GM19438 (cell line): ENCODE results near the gene ATXN7L3B.
"Not testable (repeated sequence)": the region's sequence is repeated elsewhere in the genome, so short reads cannot be mapped to it uniquely, and the experiment has no call there.

Experiments used
- ATAC-seq: cut with Tn5 transposase; IDR thresholded peaks from one replicate; pipeline ENCODE4 v1.9.1; 2021; ENCODE audit warnings: low read depth; ENCODE audit not compliant: unreplicated experiment

Gene ATXN7L3B, protein sequence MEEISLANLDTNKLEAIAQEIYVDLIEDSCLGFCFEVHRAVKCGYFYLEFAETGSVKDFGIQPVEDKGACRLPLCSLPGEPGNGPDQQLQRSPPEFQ

DNA sequence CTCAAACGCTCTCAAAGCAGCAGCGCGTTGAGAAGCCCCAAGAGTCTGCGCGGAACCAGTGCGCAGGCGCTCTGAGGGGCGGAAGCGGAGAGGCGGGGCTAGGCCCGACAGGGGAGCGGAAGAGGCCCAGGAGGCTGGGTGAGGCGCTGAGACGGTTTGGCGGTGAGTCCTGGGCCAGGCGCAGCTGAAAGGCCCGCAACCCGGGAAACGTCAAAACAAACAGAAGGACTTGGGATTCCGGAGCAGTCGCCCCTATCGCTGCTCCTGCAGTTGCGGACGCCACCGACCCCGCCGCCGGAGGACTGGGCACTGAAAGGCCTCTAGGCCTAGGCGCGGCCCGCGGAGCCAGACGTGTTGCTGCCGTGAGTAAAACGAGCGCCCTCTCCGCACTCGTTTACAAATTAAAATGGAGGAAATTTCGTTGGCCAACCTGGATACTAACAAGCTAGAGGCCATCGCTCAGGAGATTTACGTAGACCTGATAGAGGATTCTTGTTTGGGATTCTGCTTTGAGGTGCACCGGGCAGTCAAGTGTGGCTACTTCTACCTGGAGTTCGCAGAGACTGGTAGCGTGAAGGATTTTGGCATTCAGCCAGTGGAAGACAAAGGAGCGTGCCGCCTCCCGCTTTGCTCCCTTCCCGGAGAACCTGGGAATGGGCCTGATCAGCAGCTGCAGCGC lies at the start of gene ATXN7L3B:
Gene ATXN7L3B (plus strand): TSS at position 129 of the 679 bp plus-strand sequence. CDS start 278 bp downstream, at position 407.
- peak; percentile 94 for ATAC-seq

DNA sequence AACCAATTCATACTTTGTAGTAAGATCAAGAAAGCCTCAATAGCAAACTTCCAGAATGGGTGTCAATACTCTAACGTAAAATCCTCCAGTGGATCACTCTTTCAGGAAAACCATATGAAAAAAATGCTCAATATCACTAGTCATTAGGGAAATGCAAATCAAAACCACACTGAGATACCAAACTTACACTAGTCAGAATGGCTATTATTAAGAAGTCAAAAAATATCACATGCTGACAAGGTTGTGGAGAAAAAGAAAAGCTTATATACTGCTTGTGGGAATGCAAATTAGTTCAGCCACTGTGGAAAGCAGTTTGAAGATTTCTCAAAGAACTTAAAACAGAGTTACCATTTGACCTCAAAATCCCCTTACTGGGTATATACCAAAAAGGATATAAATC lies 49.5 kb upstream of the ATXN7L3B start:
- ATAC-seq: no peak

DNA sequence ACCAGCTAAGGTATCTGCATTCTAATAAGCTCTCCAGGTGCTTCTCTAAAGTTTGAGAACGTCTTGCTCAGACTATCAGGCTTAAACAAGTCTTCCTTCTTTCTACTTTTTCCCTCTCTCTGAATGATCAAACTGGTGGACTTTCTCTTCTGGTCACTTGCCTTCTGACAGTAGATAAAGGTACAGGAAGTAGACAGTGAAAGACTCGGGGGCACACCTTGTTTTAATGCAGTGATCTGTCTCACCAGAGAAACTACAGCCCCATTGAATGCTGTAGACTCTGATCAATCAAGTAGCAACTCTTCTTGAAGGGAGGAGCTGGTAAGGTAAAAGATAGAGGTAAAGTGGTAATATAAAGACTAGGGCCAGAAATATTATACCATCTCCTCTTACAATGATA lies 48.1 kb upstream of the ATXN7L3B start:
- ATAC-seq: peak; percentile 40

DNA sequence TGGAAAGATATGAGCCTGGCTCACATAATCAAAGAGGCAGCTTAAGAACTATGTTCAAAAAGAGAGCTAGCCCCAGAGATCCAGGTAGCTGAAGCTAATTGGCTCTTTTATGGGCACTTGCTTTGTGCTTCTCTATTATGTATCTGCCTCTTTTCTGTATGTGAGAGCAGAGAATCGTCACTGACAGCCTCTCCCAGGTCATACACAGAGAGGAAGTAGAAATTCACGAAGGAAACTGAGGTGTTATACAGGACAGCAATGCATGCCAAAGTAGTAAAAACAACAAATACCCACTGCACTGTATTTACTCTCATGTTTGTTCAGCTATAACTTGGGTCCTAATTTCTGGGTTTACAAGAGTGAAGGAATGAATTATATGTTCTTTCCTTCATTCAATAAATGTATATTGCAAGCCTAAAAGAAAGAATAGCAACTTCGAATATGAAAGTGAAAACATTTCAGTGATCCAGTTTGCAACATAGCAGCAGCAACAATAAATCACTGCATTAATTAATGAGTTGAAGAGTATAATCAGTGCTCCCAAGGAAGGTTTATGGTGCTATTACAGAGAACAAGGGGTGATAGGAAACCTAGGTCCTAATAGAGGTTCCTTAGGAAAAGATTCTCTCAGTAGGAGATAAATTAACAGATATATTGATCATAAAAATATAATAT lies 47.1 kb upstream of the ATXN7L3B start:
- ATAC-seq: peak; percentile 75

DNA sequence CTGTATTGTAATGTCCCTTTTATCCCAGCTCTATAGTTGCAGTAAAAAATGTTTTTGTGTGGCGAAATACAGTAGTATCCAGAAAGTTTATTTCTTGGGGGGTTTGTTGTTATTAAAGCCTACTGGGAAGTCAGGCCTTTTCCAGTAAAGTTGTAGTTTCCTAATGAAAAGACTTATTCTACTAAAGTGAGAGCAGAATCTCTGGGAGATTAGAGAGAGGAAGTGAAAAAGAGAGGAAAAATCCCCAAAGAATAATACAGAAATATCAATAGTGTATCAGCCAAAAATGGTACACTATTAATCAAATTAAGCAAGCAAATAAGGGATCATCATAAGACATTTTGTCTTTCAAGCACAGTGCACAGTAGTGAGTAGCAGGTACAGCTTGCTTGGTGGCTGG lies 46.3 kb upstream of the ATXN7L3B start:
- no peak for ATAC-seq

DNA sequence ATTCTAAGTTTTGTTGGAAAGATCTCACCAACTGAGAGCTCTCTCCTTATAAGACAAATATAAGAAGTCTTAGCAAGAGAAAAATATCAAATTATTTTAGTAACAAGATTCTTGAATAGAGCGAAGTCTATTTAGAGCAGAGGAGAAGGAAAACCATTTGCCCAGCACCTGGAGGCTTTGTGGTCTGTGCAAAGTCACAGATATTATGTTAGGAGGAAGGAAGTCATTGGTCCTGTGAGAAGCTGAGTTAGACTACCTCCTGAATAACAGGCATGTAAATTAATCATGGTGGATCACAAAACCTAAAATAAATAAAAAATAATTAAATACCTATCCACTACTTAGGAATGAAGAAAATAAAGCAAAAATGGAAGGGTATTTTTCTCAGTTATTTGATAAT lies 38.4 kb upstream of the ATXN7L3B start:
- ATAC-seq: no peak

DNA sequence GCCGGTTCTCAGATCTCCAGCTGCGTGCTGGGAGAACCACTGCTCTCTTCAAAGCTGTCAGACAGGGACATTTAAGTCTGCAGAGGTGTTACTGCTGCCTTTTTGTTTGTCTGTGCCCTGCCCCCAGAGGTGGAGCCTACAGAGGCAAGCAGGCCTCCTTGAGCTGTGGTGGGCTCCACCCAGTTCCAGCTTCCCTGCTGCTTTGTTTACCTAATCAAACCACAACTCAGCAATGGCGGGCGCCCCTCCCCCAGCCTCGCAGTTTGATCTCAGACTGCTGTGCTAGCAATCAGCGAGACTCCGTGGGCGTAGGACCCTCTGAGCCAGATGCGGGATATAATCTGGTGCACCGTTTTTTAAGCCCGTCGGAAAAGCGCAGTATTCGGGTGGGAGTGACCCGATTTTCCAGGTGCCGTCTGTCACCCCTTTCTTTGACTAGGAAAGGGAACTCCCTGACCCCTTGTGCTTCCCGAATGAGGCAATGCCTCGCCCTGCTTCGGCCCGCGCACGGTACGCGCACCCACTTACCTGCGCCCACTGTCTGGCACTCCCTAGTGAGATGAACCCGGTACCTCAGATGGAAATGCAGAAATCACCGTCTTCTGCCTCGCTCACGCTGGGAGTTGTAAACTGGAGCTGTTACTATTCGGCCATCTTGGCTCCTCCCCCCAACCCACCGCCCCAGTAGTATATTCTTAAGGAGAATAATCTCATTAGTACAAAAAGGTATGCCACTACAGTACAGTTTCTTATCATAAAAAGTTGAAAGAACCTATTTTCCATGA lies 28.6 kb upstream of the ATXN7L3B start:
- not testable (repeated sequence) for ATAC-seq

DNA sequence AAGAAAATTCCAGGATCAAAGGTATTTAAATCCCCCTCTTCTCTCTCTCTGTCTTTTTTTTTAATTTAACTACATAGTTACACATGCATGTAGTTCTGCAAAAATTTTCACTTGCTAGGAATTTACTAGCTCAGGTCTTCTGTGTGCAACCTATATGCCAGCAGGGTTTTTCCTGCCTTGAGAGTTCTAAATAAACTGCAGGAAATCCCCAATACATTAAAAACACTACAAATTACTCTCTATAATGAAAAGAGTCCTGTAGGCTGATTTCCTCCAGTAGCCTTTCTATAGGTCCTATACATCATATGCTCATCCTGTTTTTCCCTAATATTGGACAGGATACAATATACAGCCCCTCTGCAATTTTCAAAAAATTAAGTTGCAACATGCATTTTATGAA lies 27.7 kb upstream of the ATXN7L3B start:
- no peak for ATAC-seq

DNA sequence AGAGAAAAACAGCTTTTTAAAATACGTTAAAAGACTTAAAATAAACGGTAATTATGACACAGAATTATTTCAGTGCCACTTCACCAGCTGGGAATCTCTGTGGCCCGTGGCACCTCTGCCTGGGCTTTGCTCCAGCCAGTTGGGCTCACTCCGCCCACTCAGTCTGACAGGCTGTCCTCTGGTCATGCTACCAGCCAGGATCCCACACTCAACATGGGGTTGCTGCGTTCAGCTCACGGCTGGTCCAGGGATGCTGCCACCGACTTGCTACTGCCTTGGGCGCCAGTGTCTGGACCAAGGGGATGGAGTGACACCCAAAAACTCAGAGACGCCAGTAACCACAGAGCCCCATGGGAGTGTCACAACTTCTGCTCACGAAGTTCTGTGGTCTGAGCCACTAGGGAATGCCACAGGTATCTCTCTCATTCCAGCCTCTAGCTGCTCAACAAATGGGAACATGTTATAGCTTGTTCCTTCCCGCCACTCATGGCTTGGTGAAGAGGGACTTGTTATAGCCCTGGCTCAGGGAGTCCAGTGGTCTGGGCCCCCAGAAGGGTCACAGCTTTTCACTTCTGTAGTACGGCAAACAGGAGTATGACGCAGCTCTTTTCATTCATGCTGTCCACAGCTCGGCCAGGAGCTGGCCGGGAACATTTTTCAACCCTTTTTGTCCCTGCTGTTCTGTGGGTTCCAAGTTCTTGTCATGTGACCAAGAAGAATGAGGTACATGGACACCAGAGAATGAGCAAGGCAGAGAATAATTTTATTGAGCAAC lies 23.4 kb upstream of the ATXN7L3B start:
- ATAC-seq: no peak

DNA sequence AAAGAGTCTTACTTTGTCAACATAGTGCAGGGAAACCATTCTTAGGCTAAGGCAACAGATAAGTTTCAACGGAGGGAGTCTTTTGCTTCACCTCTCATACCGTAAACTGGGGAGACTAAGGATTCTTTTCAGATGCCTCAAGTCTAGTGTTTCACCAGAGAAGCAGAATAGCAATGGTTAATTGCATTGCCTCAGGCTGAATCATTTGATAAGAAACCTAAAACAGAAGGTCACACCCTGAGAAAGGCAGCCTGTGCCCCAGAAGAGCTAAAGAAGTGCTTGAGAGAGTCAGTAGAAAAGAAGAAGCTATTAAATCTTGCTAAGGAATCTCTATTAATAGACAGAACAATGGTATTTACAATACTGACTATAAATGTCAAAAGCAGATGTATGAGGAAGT lies 21.8 kb upstream of the ATXN7L3B start:
- ATAC-seq: no peak

DNA sequence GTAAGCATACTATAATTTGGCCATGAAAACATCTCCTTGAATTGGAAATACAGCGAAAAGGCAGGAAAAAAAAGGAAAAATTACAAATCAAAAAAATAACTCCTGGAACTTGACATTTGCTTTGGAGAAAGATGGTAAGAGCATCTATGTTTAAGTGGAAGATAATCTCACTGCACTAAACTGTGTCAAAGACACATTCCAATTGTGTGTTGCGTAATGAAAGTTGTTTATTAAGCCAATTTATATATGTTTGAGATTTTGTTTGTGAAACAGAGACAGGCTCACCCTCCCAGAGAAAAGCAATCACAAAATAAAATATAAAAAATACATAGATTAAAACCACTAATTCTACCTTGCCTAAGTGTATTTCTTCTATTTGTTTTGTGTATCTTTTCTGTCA lies 11.1 kb upstream of the ATXN7L3B start:
- no peak for ATAC-seq

DNA sequence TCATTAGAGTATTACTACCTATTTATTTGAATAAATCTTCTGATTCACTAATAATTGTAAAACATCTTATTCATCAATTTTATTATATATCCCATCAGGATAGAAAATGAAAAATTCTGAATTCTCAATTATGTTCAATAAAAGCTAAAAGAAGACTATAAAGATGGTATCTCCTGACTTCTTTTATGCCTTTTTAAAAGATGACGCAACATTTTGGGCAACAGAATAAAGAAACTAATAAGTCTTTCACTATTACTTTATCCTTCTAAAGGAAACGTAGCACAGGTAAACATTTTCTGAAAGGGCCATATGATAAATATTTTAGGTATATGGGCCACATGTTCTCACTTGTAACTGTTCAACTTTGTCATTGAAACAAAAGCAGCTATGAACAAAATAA lies 10.1 kb upstream of the ATXN7L3B start:
- ATAC-seq: no peak

DNA sequence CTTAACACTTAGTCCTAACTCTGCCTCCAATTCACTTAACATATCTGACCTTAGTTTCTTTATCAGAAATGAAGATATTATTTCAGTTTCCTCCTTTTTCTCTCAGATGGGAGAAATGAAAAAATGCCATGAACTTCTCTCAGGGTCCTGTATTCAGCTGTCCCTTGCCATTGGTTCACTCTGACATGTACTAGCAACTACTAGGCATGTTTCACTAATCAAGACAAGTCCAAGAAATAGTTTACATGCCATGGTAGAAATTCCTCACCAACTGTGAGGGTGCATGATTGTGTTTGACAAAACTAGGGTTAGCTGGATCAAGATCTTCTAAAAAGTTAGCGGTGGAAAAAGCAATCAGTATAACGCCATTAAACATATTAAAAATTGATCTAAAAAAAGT lies 7.0 kb upstream of the ATXN7L3B start:
- no peak for ATAC-seq

DNA sequence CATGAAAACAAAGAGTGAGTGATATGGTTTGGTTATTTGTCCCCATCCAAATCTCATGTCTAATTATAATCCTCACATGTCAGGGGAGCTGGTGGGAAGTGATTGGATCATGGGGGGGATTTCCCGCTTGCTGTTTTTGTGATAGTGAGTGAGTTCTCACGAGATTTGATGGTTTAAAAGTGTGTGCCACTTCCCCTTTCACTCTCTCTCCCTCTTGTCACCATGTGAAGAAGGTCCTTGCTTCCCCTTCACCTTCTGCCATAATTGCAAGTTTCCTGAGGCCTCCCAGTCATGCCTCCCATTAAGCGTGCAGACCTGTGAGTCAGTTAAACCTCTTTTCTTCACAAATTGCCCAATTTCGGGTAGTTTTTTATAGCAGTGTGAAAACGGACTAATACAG lies 2.1 kb upstream of the ATXN7L3B start:
- no peak for ATAC-seq

DNA sequence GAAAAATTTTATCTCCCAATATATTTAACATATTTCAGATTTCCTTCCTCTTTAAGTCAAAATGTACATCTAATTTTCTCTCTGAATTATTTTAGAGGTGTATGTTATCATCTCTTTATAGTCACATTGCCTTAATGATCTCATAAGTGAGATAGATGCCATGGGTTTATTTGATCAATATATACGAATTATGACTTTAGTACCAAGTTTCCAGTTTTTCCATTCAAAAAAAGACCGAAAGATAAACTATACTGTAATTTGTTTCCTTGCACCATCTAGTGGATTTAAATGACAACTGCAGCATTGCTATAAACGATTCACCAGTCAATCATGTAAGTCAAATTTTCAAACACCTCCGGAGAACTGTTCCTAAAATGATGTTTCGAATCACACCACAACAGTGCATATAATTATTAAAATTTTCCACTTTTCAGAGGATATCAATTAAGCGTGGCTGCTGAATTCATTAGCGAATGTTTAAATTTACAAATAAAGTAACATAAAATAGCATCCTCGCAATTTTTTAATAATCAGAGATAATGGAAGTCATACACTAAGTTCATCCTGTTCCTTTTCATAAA lies 419 bp upstream of the ATXN7L3B start:
- ATAC-seq: peak; percentile 62

DNA sequence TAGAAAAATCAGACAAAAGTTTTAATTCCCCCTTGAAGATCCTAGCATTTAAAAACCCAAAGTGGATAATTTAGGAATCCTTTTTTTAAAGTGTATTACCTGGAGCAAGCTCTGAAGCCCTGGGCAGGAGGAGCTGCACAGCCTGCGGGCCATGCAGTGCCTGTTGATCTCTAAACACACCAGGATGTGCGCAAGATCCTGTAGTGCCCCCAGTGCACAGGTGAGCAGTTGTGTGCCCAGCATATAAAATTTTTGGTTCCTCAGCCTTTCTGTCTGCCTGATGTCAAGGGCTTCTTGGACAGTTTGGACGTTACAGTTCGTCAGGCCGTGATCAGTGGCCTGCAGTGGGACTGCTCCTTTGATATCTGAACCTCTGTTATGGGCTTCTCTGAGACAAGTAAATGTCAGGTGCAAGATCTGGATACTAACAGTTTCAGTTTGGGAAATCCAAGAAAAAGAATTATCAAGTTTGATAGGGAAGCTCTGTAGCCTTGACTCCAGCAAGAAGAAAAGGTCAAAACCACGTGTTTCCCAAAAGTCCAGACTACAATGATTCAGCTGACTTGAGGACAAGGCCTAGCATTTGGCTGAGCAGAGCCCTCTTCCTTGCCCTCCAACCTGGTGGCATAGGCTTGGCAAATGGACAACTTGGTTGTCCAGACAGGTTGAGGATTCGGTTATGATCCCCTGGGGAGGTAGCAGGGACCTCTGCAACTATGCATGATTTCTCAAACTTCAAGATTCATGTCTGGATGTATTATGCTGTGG lies 1.0 kb downstream of the ATXN7L3B start:
- ATAC-seq: peak; percentile 16

DNA sequence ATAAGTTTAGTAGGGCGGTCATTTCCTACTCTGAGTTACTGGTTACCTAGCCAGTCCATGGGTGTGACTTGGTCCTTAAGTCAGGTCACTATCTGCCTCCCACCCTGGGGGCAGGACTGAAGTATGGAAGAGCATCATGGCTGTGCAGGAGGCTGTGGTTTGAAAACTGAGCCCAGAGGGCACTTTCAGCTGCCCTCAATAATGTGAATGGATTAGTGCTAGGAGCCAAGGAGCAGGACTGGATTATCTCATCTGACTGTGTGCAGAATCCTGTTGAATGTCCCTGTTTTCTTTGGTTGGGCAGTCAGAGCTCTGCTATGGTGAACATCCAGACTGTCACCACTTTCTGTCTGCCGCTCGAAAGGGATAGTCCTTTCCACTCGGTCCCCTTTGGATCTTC lies 1.6 kb downstream of the ATXN7L3B start:
- ATAC-seq: no peak

DNA sequence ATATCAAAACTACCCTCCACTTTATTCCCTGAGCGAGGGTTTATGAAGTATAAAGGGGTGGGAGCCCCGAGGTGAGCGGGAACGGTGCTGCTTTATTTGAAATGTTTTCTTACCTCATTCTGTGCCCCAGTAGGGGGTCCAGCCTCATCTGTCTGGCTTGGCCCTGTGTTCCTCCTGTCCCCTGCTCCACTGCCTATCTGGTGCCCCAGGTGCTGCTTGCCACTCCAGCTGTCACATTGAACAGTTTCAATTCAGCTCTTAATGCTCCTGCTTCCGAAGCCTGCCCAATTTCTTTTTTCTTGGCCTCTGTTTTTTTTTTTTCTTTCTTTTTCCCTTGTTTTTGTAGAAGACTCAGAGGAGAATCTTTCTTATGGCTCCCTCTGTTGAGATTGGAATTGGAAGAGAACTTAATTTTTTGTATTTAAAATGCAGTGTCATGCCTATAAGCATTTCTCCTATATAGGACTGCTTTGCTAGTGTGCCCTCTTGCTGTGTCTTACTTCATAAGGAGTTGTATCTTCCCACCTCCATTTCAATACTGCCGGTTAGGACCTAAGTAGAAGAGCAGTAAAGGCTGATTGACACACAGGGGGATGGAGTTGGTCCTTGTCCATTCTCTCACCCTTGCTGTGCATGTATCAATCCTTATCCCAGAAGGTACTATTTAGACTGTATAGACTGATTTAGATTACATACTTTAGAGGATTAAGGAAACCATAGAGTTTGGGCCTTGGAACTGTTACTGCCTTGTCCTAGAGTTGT lies 2.3 kb downstream of the ATXN7L3B start:
- ATAC-seq: no peak

DNA sequence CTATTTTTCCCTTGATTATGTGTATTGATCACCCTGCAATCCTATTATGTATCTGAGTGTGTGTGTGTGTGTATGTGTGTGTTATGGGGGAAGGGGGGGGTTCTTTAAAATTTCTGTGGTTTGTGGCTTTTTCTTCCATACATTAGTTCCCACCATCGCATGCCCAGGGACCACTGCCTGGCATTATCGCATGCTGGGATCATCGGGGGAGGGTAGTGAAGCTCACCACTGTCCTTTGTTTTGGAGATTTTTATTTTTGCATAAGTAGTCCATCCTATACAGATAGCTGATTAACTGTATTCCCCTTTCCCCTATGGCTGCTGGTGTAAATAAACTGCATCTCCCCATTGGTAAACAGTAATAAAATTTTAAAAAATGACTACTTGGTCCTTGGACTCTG lies 3.4 kb downstream of the ATXN7L3B start:
- ATAC-seq: no peak
